Upper lobe of left lung (tissue), 6 donors: ENCODE data around the gene SIVA1. TPM values are rescaled to one million over a fixed set of nuclear protein-coding genes. Genes with fewer than 3 reads are reported as not detected.
A peak's percentile ranks its signal among the peaks of the same experiment; 100 is the strongest.

Experiments used
- ATAC-seq, 2 donors: fragments of 200-7000 bp; cut with Tn5 transposase; one replicate each; pipeline ENCODE4 v1.9.1; 2022; ENCODE audit warnings: mild to moderate bottlenecking in 2 of 2, moderate library complexity in 2 of 2; ENCODE audit not compliant: low FRiP score in 2 of 2
- DNase-seq, 2 donors: peaks; one replicate each; pipeline ENCODE4 v3.0.0-alpha.2; 2019 to 2020
- H3K27ac ChIP-seq, 4 donors: fragments of 200-600 bp; sonication (generic); one replicate each; pipeline ENCODE4 v1.5.1; 2016 to 2019
- H3K27me3 ChIP-seq, 4 donors: fragments of 200-600 bp; sonication (generic); one replicate each; pipeline ENCODE4 v1.5.1; 2017 to 2019
- H3K36me3 ChIP-seq, 4 donors: fragments of 200-600 bp; sonication (generic); one replicate each; pipeline ENCODE4 v1.5.1; 2016 to 2019
- H3K4me1 ChIP-seq, 4 donors: fragments of 200-600 bp; sonication (generic); one replicate each; pipeline ENCODE4 v1.5.1; 2018 to 2019
- H3K4me3 ChIP-seq, 4 donors: fragments of 200-600 bp; sonication (generic); one replicate each; pipeline ENCODE4 v1.5.1; 2017 to 2019; ENCODE audit warnings: mild to moderate bottlenecking in 2 of 4, moderate library complexity in 1 of 4
- H3K9me3 ChIP-seq, 4 donors: fragments of 200-600 bp; sonication (generic); one replicate each; pipeline ENCODE4 v1.5.1; 2018 to 2019
- CTCF ChIP-seq, 6 experiments: fragments of 450-650 bp in 4 of 6; fragments of 200-600 bp in 2 of 6; sonication (generic) in 2 of 6; IDR thresholded peaks; one replicate each; pipeline ENCODE4 v1.5.1; 2016 to 2019; ENCODE audit warnings: antibody characterized with exemption in 6 of 6
- EP300 ChIP-seq, 4 donors: sonication (generic); formaldehyde crosslinking; IDR thresholded peaks; one replicate each; pipeline ENCODE4 v1.5.1; 2017; ENCODE audit warnings: antibody characterized with exemption in 4 of 4, control low read depth in 2 of 4
- POLR2A ChIP-seq, 4 donors: fragments of 450-650 bp; IDR thresholded peaks; one replicate each; pipeline ENCODE4 v1.5.1; 2016 to 2017; ENCODE audit warnings: antibody characterized with exemption in 4 of 4, mild to moderate bottlenecking in 2 of 4
- POLR2AphosphoS5 ChIP-seq, 2 donors: sonication (generic); formaldehyde crosslinking; IDR thresholded peaks; one replicate each; pipeline ENCODE4 v1.5.1; 2017; ENCODE audit warnings: antibody characterized with exemption in 2 of 2
- WGBS, 2 donors: methylation state at CpG; one replicate each; pipeline ENCODE4 v1.1.5; 2017 to 2018; 5-methylcytosine and 5-hydroxymethylcytosine counted together
- total RNA-seq, 6 donors: library from RNA; depleted of rRNA in 4 of 6; stranded (reverse); fragments of >200 nt in 4 of 6; gene quantifications; one replicate each; pipeline versions ENCODE4 v1.1.0 to v1.2.1, GENCODE V29; 2016 to 2021
- donor health status: DM: no; HTN: no; CAD: no; lungs with moderate emphysema.
- donor health status: DM: no; HTN: yes; CAD: no; lungs with severe emphysema.

SIVA1 gene
- total RNA-seq, 6 donors from 2014 or later = 72.3 to 241 (median 91.0) TPM

GRCh38 chr14:104786726-104787675, 34.1 kb downstream of the SIVA1 start:
- Histone ChIP-seq H3K4me1 (peaks cover 44 to 78% (median 68%) of the 10 kb centered on the region in 4 donors), H3K27me3 (no peaks in the 10 kb centered on the region), H3K27ac (peak overlapping the region; percentile 3 to 78 (median 72)), H3K36me3 (peaks cover 0 to 55% (median 30%) of the 10 kb centered on the region in 4 donors), H3K9me3 (no peaks in the 10 kb centered on the region), H3K4me3 (peak overlapping the region in 1 of 4 donors; percentile 8)
- TF ChIP-seq EP300 (IDR thresholded peaks at IDR 0.05) (no peak), CTCF (IDR thresholded peaks at IDR 0.05) (peak in 1 of 6 experiments; percentile 1)
- DNase-seq (peak in 1 of 2 donors; percentile 82), ATAC-seq (no peak)
- 58 to 66% methylated on average over 14 to 22 of the region's 30 CpGs for WGBS, 2 donors

- ATAC-seq (peak in 1 of 2 donors; percentile 27), DNase-seq (peak; percentile 69 to 73)
- Histone ChIP-seq H3K27ac (peak overlapping the region; percentile 3 to 78 (median 72)), H3K9me3 (no peaks in the 10 kb centered on the region), H3K4me3 (no peak overlapping the region), H3K27me3 (no peaks in the 10 kb centered on the region), H3K4me1 (peaks cover 51 to 85% (median 75%) of the 10 kb centered on the region in 4 donors), H3K36me3 (peaks cover 0 to 53% (median 32%) of the 10 kb centered on the region in 4 donors)
- 60 to 71% methylated on average over 3 to 7 of the region's 7 CpGs for WGBS, 2 donors
- no peak for TF ChIP-seq EP300 (IDR thresholded peaks at IDR 0.05)
- TF ChIP-seq POLR2A (IDR thresholded peaks at IDR 0.05) = no peak
- TF ChIP-seq POLR2AphosphoS5 (IDR thresholded peaks at IDR 0.05) = no peak
- TF ChIP-seq CTCF (IDR thresholded peaks at IDR 0.05) = no peak
Measured at GRCh38 chr14:104787736-104788135, 34.8 kb downstream of the SIVA1 start.

GRCh38 chr14:104788161-104788818, 35.3 kb downstream of the SIVA1 start:
- Histone ChIP-seq H3K36me3 (peaks cover 0 to 50% (median 32%) of the 10 kb centered on the region in 4 donors), H3K27ac (peak overlapping the region in 3 of 4 donors; percentile 7 to 78 (median 76)), H3K4me1 (peaks cover 57 to 90% (median 81%) of the 10 kb centered on the region in 4 donors), H3K4me3 (no peak overlapping the region), H3K9me3 (no peaks in the 10 kb centered on the region), H3K27me3 (no peaks in the 10 kb centered on the region)
- no peak for ATAC-seq
- 92 to 95% methylated on average over 7 to 14 of the region's 14 CpGs for WGBS, 2 donors
- TF ChIP-seq POLR2A (IDR thresholded peaks at IDR 0.05) = no peak
- TF ChIP-seq EP300 (IDR thresholded peaks at IDR 0.05) = no peak
- no peak for TF ChIP-seq CTCF (IDR thresholded peaks at IDR 0.05)
- TF ChIP-seq POLR2AphosphoS5 (IDR thresholded peaks at IDR 0.05) = no peak
- DNase-seq = no peak

- peak overlapping the region in 1 of 4 donors; percentile 78 for H3K27ac ChIP-seq
- no peaks in the 10 kb centered on the region for H3K9me3 ChIP-seq
- ATAC-seq (no peak), DNase-seq (peak in 1 of 2 donors; percentile 78)
- WGBS, 2 donors = 78 to 89% methylated on average over 16 to 39 of the region's 39 CpGs
- H3K4me3 ChIP-seq = no peak overlapping the region
- no peak for TF ChIP-seq CTCF (IDR thresholded peaks at IDR 0.05)
- no peak for TF ChIP-seq POLR2A (IDR thresholded peaks at IDR 0.05)
- no peak for TF ChIP-seq POLR2AphosphoS5 (IDR thresholded peaks at IDR 0.05)
- no peak for TF ChIP-seq EP300 (IDR thresholded peaks at IDR 0.05)
- no peaks in the 10 kb centered on the region for H3K27me3 ChIP-seq
- peaks cover 0 to 50% (median 32%) of the 10 kb centered on the region in 4 donors for H3K36me3 ChIP-seq
- H3K4me1 ChIP-seq = peaks cover 65 to 97% (median 85%) of the 10 kb centered on the region in 4 donors
Measured at GRCh38 chr14:104788873-104789663, 36.1 kb downstream of the SIVA1 start.
